HG03108 (cell line): Measurements from ENCODE around the gene STEAP1B.
"Not testable (repeated sequence)": the region's sequence is repeated elsewhere in the genome, so short reads cannot be mapped to it uniquely, and the experiment has no call there.

Experiments
- ATAC-seq: cut with Tn5 transposase; IDR thresholded peaks from one replicate; pipeline ENCODE4 v1.9.1; 2021; ENCODE audit warnings: moderate library complexity; ENCODE audit not compliant: unreplicated experiment

Gene STEAP1B

GRCh38 chr7:22460363-22460988 is 39.5 kb downstream of the STEAP1B start:
- ATAC-seq, result no peak

- ATAC-seq, result no peak
These were observed 42.5 kb downstream of the STEAP1B start for GRCh38 chr7:22457471-22457870.

DNA sequence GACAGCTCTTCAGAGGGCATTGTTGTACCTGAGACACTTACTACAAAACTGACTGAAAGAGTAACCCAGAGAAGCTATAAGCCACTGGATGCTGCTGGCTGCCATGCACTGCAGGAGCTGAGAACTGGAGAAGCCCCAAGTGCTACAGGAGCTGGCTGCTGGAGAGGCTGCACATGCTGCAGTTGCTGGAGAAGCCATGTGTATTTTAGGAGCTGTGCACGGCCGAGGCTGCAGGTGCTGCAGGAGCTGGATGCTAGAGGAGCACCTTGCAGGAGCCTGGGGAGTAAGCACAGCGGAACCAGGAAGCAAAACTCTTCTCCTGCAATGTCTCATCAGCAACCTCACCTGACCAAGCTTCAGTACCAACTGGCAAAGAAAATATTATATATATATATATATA is 45.5 kb downstream of the STEAP1B start:
- no peak for ATAC-seq

DNA sequence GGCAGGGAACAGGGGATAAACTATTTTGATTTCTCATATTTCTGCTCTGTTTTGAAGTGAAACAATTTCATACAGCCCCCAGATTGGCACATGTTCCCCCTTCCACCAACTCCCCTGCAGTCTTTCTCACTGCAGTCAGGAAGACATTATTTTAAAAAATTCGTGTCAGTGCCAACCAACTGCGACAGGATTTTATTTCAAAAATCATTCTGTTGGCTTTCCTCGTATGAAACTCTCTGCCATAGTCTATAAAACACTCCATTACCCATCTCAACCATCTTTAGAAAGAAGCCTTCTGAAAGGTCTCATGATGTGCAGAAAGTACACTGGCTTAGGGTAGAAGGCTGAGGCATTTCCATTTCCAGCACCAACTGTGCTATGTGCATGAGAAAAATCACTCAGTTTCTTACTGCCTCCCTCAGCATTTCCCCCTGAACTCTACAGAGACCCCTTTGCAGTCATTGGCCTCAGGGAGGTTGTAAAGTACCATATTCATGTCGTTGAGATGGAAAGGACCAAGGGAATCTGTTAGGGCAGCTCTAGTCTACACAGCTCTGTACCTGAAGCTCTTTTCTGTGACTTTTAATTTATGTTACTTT is 46.9 kb downstream of the STEAP1B start:
- no peak for ATAC-seq

GRCh38 chr7:22452142-22452959 is 47.6 kb downstream of the STEAP1B start:
- no peak for ATAC-seq

- ATAC-seq, result not testable (repeated sequence)
These were observed 50.0 kb downstream of the STEAP1B start for GRCh38 chr7:22450013-22450412.

DNA sequence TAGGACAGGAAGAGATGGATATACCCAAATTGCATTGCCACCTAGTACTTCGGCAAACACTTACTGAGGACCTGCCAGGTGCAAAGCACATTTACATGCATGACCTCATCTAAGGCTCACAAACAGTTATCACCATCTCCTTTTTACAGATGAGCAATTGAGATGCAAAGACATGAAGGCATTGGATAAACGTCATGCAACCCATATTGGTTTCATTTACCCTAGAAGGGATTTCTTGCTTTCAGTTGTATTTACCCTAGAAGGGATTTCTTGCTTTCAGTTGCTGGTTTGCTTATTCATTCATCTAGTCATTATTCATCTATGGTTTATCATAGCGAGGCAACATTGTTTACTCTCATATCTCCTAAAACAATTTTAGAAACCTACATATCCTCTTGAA is 52.2 kb downstream of the STEAP1B start:
- peak; percentile 67 for ATAC-seq

GRCh38 chr7:22447008-22447407 is 53.0 kb downstream of the STEAP1B start:
- no peak for ATAC-seq

DNA sequence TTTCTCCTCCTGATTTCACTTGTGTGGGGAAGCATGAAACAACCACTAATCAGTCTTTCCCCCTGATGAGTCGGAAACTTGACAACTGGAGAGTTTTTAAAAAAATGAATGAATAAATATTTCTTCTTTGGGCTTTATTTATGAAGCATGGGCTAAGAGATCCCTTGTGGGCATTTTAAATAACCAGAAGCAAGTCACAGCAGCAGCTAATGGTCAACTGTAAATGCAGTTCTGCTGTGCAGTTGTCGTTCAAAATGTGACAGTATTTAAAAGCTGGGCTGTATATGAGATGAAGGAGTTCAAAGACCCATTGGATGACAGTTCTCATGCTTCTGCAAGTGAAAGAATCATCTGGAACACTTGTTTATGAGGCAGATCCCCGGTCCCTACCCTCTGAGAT is 54.1 kb downstream of the STEAP1B start:
- ATAC-seq, result no peak

GRCh38 chr7:22445140-22445743 is 54.7 kb downstream of the STEAP1B start:
- peak; percentile 38 for ATAC-seq

DNA sequence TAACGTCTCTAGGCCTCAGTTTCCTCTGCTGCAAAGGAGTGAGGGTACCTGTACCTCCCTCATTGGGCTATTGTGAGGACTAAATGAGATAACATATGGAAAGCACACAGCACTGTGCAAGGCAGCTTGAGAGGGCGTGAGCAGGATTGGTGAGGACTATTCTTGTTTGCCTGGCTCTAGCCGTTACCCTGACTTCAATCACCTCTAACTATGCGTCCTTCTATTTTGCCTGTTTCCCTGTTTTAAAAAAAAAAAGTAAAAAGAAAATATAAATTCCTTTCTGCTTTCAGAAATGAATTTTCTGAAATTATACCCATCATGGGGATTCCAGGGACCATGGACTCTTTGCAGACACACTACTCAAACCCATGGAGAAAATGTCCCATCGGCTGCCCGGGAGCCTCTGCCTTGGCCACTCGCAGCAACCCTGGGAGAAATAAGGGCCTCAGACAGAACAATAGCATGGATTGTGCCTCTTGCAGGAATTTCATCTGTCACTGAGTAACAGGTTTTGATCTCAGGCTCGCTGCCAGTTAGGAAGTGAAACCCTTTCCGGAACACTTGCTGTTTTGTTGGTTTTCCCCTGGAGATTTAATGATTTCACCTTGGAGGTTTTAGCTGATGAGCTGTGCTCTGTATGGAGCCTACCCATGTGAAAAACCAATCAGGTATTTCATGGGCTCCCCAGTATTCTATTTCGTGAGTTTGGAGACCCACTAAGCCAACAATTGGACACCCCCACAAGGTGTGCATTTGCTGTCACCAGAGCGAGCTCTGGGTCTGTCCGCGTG is 55.6 kb downstream of the STEAP1B start:
- no peak for ATAC-seq

DNA sequence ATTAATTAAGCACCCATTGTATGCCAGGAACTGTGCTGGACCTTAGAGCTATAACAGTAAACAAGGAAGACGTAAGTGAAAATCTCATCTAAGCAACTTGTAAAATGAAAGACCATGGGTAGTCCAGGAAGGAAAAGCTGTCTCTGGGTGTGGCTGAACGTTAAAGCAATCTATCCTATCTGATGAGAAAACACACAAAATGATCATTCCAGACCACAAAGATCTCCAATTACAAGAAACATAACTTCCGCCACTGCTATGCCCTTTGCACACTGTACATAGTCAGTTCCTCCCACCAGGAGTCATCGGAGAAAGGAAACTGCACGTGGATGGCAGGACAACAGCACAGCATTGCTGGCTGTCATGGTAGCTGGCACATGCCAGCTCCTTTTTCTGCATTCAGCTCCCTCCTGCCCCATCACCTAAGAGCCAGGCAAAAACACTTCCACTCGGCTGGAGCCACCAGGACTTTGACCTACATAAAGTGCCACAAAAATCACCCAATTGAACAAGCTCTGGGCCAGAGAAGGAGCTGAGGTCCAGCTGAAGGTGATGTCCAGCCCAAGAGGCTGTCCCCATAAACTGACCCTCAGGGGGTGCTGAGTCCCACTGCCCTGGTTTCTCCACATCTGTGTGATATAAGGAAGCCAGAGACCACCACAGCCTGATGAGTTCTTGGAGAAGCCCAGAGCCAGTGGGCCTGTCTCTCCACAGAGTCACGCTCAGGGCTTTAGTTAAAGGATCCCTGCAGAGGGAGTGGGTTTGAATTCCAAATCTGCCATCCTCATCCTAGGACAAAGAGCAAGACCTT is 56.4 kb downstream of the STEAP1B start:
- ATAC-seq, result no peak

- no peak for ATAC-seq
These were observed 57.1 kb downstream of the STEAP1B start for GRCh38 chr7:22442882-22443369.

DNA sequence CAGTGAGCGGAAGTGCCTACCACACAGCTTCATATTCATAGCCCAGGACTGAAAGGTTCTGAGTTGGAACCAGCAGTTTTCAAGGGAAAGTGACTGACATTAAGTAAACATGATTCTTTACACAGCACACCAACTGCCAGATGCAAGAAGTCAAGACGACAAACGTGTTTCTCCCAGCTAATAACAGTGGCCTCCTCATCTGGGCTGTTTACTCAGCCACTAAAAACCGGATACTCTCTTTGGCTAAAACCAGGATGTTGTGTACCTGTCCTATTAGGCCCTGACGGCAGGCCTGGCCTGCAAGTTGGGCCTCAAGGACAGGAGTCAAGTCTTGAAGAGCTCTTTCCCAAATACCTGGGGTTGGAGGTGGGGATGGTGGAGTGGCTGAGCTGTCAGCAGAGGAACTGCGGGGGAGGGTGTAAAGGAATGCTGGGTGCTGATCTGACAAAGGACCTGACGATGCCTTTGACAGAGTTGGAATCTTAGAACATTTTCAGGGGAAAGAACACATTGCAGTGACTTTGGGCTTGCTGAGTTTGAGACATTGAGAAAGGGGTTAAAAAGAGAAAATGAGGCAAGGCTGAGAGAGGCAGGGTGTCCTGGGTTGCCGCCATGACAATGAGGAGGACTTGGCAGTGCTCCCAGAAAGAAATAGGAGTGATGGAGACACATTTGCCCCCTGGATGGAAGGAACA is 57.7 kb downstream of the STEAP1B start:
- ATAC-seq, result no peak

DNA sequence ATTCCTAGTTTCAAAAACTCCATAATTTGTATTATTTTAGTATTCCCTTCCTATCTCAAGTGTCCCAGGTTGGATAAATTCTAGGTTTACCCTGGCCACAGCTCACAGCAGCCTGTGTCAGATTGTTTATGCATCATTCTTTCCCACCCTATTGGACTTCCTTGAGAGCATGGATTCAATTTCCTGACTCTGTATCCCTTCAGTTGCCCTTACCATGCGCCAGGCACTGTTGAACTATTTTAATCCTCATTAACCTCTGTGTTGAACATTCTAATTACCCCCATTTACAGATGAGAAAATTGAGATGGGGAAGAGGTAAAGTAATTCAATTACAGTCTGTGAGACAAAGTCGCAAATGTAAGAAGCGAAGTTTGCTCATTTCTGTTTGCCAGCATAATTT is 58.8 kb downstream of the STEAP1B start:
- no peak for ATAC-seq

- peak; percentile 47 for ATAC-seq
These were observed 61.0 kb downstream of the STEAP1B start for GRCh38 chr7:22438994-22439393.

GRCh38 chr7:22436552-22436951 is 63.4 kb downstream of the STEAP1B start:
- not testable (repeated sequence) for ATAC-seq

DNA sequence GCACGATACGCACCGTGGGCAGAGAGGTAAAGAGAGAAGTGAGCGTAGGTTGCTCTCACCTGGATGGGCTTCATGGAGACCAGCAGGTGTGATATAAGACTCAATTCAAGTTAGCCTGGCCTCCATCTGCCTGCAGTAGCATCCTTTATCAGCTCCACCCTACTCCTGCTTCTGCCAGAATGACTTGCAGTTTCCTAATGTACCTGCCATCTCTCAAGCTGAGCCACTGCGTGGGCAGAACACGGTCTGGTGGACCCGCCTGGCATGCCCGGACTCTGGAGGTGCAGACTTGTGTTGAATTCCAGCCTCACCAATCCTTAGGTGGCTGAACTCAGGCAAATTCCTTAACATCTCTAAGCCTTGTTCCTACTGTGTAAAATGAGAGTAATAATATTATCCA is 64.3 kb downstream of the STEAP1B start:
- no peak for ATAC-seq

- peak; percentile 77 for ATAC-seq
These were observed 64.9 kb downstream of the STEAP1B start for GRCh38 chr7:22435105-22435504.
